ENCODE results near the gene TEF.

DNA sequence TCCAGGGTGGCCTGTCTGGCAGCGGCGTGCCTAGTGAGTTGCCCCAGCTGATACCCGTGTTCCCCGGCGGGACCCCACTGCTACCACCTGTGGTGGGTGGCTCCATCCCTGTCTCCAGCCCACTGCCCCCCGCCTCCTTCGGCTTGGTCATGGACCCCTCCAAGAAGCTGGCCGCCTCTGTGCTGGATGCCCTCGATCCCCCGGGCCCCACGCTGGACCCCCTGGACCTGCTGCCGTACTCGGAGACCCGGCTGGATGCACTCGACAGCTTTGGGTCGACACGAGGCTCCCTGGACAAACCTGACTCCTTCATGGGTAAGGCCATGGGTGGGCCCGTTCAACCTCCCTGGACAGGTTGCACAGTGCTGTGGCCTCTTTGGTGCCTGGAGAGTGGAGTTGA lies 41.9 kb upstream of the TEF start:
- TF ChIP-seq, protein P1, sequence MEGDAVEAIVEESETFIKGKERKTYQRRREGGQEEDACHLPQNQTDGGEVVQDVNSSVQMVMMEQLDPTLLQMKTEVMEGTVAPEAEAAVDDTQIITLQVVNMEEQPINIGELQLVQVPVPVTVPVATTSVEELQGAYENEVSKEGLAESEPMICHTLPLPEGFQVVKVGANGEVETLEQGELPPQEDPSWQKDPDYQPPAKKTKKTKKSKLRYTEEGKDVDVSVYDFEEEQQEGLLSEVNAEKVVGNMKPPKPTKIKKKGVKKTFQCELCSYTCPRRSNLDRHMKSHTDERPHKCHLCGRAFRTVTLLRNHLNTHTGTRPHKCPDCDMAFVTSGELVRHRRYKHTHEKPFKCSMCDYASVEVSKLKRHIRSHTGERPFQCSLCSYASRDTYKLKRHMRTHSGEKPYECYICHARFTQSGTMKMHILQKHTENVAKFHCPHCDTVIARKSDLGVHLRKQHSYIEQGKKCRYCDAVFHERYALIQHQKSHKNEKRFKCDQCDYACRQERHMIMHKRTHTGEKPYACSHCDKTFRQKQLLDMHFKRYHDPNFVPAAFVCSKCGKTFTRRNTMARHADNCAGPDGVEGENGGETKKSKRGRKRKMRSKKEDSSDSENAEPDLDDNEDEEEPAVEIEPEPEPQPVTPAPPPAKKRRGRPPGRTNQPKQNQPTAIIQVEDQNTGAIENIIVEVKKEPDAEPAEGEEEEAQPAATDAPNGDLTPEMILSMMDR (IDR thresholded peaks at IDR 0.05; ENCODE audit: low read depth, low read length): no peak
- no peak for TF ChIP-seq EZH2phosphoT487 (IDR thresholded peaks at IDR 0.05; ENCODE audit: low read depth)

All from OCI-LY3 (cell line).